Renal pelvis (tissue), 4 donors: Measurements from ENCODE around the gene MIAT. TPM values are rescaled to one million over a fixed set of nuclear protein-coding genes. Genes with fewer than 3 reads are reported as not detected.
A peak's percentile ranks its signal among the peaks of the same experiment; 100 is the strongest.

ENCODE experiments used
- DNase-seq: peaks from one replicate; pipeline ENCODE4 v3.0.0-alpha.2; 2013
- polyA plus RNA-seq, 3 donors: library from polyadenylated mRNA; unstranded; fragments of 120-200 nt; gene quantifications; one replicate each; pipeline ENCODE4 v1.2.1, GENCODE V29; 2013; ENCODE audit not compliant: insufficient read length in 3 of 3

MIAT gene
- polyA plus RNA-seq, 3 donors: 0.44 to 0.68 (median 0.64) TPM

DNA sequence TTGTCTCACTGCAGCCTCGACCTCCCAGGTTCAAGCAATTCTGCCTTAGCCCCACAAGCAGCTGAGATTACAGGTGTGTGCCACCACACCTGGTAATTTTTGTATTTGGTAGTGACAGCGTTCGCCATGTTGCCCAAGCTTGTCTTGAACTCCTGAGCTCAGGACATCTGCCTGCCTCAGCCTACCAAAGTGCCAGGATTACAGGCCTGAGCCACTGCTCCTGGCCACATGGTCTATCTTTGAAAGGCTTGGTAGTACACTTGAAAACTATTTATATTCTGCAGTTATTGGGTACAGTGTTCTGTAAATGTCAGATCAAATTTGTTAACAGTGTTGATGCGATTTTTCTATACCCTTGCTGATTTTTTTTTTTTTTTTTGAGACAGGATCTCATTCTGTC lies 26.1 kb upstream of the MIAT start:
- DNase-seq: no peak

DNA sequence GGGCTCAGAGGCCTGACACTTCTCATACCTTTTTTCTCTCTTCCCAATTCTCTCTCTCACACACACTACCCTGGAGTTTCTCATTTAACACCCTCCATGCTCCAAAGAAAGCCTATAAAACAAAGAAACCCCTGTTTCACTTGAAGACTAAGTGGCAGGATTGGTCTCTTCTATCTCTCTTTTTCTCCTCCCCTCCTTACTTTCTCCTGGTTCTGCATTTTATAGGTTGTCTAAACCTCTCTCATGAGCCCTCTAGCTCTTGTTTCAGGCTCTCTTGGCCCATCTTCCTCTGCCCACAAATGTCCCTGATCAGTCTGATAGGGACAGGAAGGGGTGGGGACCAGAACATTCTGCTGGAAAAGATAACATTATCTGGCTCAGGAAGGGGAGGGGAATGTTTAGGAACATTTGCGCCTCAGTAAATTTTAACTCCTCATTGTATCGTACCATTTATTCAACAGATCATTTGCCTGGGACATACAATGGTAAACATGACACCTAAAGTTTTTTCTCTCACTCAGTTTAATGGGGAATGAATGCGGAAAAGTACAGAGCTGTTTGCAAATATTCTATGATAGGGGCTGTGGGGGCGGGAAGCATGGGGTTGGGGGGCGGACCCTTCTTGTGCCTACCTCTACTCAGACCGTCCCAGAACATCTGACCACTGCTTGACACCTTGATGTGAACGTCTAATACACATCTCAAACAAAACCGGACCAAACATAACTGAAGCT lies 24.8 kb upstream of the MIAT start:
- DNase-seq: no peak

DNA sequence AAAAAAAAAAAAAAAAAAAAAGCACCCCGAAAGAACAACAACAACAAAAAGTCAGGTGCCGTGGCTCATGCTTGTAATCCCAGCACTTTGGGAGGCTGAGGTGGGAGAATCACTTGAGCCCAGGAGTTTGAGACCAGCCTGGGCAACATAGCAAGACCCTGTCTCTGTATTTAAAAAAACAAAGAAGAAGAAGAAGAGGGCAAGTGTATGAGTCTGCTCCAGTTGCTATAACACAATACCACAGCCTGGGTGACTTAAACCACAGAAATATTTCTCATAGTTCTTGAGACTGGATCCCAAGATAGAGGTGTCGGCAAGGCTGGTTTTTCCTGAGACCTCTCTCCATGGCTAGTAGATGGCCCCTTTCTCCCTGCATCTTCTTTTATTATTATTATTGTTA lies 23.2 kb upstream of the MIAT start:
- no peak for DNase-seq

DNA sequence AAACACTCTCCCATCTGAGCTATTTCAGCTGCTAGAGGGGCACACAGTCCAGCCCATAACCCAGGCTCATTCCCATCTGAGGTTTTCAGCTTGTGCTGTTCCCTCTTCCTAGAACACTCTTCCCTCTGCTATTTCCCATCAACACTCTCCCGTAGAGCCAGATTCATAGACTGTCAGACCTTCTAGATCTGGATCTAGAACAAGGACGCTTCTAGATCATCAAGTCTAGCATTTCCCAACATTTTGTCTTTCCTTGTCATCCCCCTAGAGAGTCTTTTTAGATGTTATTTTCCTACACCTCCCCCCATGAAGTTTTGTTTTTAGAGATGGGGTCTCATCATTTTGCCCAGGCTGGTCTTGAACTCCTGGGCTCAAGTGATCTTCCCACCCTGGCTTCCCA lies 22.3 kb upstream of the MIAT start:
- DNase-seq: no peak

DNA sequence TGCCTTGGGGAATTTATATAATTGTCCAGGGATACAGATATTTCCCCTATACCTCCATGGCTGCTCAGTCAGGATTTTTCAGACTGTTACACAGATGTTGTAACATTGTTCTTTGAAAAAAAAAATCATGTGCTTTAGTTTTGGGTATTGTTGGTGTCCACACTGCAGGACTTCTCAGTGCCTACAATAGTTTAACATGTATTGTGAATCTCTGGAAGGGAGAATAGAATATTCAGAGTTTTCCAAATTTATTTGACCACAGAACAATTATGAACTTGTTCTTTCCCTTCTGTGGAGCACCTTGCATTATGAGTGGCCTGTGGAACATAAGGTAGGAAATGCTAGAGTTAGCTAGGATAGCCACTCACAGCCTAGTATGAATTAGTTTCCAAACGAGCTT lies 21.1 kb upstream of the MIAT start:
- DNase-seq: no peak

DNA sequence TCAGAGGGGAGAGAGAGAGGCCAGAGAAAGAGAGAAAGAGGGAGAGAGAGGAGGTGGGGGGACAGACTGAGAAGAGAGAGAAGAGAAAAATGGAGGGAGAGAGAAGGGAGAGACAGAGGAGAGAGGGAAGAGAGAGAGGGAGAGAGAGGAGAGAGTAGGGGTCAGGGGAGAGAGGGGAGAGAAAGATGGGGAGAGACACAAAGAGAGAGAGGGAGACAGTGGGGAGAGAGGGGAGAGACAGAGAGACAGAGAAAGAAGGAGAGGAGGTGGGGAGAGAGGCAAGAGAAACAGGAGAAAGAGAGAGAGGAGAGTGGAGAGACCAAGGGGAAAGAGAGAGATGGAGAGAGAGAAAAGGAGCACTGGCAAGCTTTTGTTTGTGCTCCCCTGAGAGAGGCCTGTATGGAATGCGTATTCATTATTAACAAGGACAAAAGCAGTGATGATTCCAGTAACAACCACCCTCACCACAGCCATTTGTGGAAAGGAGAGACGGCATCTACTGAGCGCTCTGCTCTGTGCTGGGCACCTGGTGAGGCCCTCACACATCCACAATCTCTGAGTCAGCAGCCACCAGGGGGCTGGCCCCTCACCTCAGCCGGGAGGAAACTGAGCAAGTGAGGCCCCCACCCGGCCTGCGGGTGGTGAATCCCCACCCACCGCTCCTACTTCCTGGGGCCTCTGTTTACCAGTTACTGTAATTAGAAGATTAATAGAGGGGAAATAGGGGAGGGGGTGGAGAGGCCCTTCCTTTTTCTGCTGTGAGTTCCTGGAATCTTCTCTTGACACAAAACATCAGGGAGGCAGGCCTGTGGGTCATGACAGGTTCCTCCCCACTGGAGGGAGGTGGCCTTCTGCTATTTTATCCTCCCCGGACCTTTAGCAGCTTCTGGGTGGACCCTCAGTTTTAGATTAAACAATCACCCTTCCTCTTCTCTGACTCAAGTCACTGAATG lies 14.6 kb upstream of the MIAT start:
- DNase-seq: no peak

DNA sequence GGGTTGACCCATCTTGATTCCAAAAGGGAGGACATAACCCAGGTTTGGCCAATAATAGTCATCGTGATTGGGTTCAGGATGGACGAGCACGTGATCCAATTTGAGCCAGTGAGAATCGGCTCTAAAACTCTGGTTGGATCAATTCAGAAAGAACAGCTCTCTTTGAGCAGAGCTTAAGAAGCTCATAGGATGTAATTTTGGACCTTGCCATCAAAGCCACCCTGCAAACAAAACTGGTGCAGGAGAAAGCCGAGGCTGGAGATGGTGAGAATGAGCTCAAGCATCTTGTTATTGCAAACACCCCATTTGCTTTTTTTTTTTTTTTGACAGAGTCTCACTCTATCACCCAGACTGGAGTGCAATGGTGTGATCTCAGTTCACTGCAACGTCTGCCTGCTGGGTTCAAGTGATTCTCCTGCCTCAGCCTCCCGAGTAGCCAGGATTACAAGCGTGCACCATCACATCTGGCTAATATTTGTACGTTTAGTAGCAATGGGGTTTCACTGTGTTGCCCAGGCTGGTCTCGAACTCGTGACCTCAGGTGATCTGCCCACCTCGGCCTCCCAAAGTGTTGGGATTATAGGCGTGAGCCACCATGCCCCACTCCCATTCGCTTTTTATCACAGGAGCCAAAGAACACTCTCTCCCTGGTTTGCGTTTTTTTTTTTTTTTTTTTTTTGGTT lies 13.8 kb upstream of the MIAT start:
- DNase-seq: no peak

DNA sequence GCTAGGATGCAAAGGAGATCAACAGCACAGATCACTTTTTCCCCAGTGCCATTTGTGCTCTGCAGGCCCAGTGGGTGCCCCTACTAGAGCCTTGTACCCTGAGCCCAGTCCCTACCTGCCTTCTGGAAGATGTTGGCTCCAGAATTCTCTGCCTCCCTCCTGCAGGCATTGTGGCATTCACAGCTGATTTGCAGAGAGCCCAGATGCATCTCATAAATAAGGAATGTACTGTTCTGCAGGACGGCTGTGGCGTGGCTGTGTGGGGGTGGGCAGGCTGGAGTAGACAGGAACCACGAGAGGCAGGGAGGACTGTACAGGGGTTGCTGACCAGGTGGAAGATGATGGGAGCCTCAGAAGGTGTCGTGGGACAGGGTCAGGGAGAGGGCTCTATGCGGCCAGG lies 11.2 kb upstream of the MIAT start:
- no peak for DNase-seq

DNA sequence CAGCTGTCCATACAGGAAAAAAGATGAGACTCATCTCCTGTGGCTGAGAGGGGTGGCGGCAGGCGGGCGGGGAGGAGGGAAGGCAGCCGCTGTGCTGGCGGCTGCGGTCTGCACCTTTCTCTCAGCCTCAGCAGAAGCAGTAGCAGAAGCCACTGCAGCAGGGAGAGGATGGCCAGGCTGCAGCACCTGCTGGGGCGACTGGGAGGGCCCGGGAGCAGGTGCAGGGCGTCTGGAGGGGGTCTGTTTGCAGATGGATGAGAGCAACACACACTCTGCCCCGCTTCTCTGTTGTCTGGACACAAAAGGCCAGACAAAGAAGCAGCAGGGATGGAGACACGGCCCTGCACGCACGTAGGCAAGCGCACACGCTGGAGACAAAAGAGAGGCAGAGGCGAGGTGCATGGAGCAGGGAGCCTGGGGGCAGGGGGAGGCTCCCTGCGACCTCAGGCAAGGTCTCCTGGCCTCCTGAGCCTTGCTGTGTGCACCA lies 9.3 kb upstream of the MIAT start:
- DNase-seq: no peak

DNA sequence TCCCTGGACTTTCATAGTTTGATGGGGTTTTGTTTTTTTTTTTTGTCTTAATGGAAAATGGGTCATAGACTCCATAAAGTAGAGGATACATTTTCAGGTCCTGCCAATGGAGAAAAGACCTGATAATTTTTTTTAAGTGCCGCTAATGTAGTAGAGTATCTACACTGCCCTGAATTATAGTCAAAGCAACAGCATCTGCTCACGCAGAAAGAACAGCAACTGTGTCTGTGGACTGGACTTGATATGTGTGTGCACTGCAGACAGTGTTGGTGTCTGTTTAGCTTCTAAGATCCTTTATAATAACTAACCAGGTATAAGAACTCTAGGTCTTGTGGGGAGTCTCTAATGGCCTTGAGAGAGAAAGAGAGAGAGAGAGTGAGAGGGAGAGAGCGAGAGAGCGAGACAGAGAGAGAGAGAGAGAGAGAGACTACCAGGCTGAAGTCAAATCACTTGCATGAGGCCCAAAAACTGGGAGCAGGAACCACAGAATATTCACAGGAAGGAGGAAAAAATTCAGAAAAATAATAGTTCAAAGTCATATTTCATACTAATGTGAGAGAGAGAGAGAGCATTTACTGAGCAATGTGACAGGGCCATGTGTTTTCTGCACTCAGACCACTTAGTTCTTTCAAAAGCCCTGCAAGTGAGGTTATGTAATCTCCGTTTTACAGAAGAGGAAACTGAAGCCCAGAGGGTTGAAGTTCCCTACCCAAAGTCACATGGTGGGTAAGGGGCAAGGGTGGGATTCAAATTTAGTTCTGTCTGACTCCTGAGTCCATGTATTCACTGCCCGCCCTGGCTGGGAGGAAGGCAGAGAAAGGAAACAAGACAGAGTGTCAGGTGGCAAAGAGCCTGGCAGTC lies 8.6 kb upstream of the MIAT start:
- DNase-seq: no peak

DNA sequence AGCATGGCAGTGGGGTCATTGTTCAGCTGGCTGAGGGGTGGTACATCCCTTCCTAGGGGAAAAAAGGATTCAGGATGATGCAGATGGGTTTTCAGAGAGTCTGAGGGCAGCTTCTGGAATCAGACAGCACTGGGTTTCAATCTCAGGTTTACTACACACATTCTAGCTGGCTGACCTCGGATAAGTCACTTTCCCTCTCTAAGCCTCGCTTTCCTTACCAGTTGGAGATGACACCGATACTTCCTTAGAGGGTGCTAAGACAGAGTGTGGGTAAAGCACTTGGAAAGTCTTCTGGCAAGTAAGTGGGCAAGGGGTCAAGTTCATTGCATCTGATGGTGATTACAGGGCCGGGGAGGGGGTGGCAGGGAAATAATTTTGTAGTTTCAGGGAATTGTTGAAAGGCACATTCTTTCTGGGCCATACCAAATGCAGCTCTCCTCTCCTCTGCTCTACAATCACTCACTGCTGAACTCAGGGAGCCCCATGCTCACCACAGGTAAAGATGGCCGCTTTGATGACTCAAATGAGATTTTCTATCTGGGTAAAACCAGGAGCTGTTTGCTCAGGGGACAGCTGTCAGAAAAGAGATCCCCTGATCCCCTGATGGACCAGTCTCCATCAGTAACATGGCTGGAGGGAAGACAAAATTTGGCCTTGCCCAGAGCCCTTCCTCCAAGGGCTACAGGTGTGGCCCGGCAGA lies 6.5 kb upstream of the MIAT start:
- DNase-seq: no peak

DNA sequence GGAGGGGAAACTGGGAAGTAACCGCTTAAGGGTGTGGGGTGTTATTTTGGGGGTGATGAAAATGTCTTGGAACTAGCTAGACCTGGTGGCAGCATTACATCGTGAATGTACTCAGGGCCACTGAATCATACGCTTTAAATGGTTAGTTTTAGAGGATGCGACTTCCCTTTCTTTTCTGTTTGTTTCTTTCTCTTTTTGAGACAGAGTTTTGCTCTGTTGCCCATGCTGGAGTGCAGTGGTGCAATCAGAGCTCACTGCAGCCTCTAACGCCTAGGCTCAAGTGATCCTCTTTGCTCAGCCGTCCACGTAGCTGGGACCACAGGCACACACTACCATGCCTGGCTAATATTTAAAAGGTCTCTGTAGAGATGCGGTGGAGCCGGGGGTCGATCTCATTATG lies 5.6 kb upstream of the MIAT start:
- no peak for DNase-seq

DNA sequence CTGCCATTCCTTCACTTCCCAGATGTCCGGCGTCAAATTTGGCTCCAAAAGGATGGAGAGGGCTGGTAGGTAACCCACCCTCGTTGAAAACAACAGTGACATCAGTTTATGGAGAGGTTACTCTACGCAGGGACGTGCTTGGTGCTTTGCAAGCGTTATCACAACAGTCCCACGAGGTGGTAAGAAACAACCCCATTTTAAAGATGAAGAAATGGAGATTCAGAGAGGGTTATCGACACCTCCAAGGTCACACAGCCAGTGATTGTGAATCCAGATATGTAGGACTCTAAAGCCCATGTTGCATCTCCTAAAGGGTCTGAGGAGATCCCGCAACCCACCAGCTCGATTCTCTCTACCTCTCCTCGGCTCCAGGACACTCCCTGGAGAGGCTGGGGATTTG lies 773 bp downstream of the MIAT start:
- no peak for DNase-seq

DNA sequence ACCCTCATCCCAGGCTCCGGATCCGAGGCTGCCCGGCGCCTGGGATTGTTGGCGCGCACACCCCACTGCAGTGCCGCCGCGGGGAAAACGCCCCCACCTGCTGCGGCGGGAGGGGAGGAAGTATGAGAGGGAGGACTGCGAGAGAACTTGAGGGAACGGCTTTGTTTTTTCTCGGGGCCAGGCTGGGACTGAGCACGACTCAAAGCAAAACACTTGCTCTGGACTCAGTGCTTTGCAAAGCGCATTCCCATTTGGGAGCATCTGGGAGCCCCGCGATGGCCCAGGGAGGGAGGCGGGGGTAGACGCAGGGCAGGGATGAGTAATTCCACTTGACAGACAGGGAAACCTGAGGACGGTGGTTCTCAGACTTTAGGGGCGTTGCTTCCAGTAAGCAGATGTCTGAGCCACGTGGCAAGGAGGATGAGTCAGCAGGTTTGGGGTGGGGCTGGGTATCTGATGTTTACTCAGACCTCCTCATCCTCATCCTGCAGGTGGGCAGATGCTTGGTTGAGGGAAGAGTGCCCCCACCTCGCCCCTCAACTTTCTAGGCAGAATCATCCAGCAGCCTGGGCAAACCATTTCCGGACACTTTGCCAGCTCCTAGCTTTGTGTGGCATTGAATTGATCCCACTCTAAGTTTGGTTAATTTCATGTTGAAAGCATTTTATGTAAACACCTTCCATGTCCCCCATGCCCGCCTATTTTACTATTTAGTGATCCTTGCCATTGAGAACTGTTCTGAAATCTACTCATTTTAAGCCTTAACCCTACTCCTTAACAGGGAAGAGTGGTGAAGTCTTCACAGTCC lies 1.5 kb downstream of the MIAT start:
- peak; percentile 66 for DNase-seq

DNA sequence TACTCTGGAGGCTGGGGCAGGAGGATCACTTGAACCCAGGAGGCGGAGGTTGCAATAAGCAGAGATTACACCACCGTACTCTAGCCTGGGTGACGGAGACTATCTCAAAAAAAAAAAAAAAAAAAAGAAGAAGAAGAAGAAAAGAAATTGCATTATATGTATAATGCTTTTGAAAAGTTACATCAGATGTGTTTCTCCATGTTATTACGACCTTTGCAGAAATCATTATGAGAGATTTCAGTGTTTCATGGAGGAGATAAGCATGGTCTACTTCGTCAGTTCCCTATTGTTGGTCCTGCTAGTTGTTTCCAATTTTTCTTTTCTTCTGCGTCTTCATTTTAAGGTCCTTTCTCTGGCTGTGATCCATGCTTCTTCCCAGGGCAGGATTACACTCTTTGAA lies 3.0 kb downstream of the MIAT start:
- no peak for DNase-seq

DNA sequence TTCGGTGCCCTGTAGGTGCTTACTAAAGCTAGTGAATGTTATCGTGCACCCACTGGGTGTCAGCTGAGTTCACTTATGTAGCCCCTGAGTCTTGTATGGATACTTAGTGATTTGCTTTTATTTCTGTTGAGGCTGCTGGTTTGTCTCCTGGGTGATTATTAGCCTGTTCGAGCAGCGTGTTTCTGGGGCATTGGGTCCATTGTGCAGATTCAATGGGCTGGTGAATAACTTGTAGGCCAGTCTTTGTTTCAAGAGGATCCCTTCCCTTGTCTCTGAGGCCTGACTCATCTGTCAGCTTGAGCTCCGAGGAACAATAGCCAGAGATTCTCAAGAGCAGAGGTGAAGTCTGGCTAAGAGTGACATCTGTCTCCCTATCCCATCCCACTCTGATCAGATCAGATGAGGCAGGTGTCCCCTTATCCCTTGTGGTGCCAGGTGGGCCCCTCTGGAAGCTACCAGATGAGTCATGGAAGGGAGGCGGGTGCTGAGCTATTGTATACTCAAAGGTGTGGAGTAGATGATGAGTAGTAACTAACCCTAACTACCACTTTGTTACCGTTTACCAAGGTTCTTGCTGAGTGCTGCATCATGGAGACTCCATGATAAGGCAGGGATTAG lies 3.7 kb downstream of the MIAT start:
- no peak for DNase-seq

DNA sequence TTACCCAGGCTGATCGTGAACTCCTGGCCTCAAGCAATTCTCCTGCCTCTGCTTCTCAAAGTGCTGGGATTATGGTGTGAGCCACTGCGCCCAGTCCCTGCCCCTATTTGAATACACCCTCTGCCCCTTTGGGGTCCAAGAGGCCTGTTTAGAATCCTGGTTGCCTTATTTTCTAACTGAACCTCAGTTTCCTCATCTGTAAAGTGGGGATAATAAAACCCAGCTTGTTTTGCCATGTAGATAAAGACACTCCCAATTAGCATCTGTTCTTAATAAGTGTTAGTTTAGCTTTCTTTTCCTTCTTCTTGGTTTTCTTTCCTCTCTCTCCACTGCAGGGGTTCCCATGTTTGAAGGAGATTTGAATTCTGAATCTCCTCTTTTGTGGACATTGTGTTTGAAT lies 4.8 kb downstream of the MIAT start:
- DNase-seq: no peak

DNA sequence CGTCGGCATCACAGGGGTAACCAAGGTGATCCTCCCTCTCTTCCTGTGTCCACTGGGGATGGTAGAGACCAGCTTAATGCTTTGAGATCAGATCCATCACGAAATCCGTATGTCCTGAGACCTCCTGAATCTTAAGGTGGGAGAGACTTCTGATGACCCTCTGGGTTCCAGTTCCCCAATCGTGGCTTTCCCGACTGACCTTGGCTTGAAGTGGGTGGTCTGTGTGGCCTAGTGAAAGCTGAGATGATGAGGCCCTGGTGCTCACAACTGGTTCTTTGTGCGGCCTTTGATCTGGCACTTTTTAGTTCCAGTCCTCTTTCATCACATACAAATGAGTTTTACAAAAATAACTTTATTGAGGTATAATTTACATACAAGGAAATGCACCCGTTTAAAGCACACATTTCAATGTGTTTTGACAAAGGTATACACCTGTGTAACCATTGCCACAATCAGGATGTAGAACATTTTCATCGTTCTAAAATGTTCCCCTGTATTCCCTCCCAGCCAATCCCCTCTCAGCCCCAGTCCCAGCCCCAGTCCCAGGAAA lies 6.1 kb downstream of the MIAT start:
- DNase-seq: no peak

DNA sequence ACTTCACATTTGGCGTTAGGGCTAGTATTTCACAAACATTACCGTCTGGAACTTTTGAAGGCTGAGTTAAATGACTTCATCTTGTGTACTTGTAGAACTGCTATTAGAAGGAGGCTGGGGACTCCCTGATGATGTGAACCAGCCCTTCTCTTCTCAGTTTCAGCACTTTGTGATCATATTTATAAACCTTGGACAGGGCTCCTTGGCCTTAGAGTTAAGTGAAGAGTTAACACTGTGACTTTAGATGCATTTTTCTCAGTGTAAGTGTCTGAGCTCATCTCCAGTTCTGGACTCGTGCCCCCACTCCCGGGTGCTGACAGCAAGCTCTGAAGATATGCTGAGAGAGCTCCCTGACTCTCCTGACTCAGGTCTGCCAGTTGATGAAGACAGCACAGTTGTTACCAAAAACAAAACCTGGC lies 8.4 kb downstream of the MIAT start:
- DNase-seq: no peak
